Loucy (cell line): ENCODE measurements around the gene RALGDS.

ENCODE experiments used
- CTCF ChIP-seq: fragments of 200-600 bp; sonication (generic); conservative IDR thresholded peaks from 2 replicates; pipeline ENCODE4 v1.5.1; 2014; ENCODE audit warnings: mild to moderate bottlenecking, antibody characterized with exemption, low read length
- EZH2phosphoT487 ChIP-seq: fragments of 200-600 bp; IDR thresholded peaks from 2 replicates; pipeline ENCODE4 v1.6.1; 2018; ENCODE audit warnings: antibody characterized with exemption, mild to moderate bottlenecking, moderate library complexity, borderline replicate concordance

DNA sequence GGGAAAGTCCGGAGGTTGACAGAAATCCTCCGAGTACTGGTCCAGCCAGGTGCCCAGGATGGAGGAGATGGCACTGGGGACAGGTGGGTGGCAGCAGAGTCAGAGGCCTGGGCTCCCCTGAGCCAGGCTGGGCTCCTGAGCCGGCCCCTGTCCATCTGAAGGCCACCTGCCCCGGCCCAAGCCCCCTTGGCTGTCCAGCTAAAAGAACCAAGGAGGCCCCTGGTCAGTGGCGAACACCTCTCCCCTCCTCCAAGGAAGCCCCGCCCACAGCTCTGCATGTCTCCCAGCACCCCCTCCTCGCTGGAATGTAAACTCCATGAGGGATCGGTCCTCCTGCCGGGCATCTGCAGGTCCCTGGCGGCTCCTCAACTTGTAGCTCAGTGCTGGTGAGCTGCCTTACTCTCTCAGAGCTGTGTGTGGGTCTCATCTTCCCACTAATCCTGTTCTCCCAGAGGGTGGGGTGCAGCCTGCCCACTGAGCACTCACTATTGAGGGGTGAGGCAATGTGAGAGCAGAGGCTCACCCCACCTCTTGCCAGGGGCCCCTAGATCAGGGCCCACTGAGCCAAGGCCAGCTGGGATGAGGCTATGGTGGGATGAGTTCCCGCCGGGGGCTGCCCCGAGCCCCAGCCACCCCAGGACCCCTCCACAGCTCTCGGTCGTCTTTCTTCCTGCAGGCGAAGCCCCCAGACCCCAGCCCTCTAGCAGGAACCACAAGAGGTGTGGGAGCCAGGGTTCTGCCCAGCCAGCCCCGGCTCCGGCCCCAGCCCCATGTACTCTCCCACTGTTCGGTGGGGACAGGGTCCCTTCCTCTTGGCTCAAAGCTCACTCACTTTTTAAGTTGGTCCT lies 12.0 kb downstream of the RALGDS start:
- TF ChIP-seq CTCF: no peak
- TF ChIP-seq EZH2phosphoT487: no peak
